Left kidney (tissue), 2 donors: ENCODE results near the gene UNC5B. TPM values are rescaled to one million over a fixed set of nuclear protein-coding genes. Genes with fewer than 3 reads are reported as not detected.
A peak's percentile ranks its signal among the peaks of the same experiment; 100 is the strongest.
"Not testable (repeated sequence)": the region's sequence is repeated elsewhere in the genome, so short reads cannot be mapped to it uniquely, and the experiment has no call there.

Experiments
- DNase-seq: peaks from one replicate; pipeline ENCODE4 v3.0.0-alpha.2; 2013
- polyA plus RNA-seq: library from polyadenylated mRNA; unstranded; fragments of 120-200 nt; gene quantifications from one replicate; pipeline ENCODE4 v1.2.1, GENCODE V29; 2013; ENCODE audit not compliant: insufficient read length

UNC5B gene
- polyA plus RNA-seq, 1 donor: 45.4 TPM

DNA sequence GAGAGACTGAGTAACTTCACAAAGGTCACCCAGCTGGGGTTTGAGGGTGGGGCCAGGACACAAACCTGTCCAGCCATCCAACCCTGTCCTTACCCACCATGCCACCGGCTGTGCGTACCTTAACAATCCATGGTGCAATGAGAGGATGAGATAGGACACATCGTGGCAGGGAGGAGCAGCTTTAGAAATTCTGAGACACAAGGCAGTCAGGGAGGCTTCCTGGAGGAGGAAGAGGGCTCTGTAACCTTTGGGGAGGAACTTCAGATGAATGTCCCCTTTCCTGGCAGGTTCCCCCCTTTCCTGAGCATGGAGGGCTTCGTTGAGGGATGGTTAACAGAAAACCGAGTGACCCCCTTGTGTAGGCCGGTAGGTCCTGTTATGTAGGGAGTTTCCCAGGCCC is 71.0 kb downstream of the UNC5B start:
- no peak for DNase-seq

DNA sequence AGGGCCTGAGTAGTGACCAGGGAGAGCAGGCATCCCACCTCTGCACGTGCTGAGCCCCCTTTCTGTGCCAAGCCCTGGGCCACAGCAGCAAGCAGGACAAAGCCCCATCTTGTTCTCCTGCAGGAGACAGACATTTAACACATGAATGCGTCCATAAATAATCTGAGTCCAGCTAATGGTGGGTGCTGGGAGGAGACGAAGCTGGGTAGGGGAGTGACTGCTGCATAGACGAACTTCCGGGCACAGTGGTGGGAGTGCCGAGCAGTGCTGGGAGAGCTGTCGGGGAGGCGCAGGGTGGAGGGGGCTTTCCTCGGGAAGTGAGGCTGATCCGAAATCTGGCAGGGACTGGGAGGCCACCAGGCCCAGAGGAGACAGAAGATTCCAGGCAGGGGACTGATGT is 71.5 kb downstream of the UNC5B start:
- no peak for DNase-seq

DNA sequence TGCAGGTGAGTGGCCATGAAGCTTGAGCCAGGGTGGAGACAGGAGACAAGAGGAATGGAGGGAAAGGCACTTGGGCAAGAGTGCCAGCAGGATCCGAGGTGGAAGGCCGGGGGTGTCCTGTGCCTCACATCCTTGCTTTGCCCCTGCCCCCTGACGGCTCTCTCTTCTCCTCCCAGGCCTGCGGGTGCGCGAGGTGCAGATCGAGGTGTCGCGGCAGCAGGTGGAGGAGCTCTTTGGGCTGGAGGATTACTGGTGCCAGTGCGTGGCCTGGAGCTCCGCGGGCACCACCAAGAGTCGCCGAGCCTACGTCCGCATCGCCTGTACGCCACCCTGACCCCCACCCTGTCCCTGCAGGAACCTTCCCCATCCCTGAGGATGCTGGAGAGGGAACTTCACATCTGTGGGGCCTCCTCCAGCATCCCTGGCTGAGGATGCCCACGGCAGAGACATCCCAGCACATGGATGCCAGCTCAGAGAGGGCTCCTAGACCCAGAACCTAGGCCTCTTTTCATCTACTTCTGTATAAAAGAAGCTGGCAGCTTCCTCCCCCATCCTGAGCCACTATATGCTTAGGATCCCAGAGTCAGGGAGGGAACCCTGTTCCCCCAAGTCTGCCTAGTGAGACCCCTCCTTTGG is 72.3 kb downstream of the UNC5B start:
- DNase-seq: no peak

DNA sequence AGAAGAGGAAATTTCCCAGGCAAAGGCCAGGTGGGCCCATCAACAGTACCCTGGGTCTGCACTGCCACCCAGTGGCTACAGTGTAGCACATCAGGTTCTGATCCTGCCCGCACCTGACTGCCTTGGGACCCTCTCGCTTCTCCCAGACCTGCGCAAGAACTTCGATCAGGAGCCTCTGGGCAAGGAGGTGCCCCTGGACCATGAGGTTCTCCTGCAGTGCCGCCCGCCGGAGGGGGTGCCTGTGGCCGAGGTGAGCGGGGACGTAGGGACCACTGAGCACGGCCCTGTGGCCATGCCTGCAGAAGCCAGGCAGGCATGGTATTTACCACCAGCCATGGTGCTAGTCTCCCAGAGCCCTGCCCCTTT is 72.8 kb downstream of the UNC5B start:
- peak; percentile 55 for DNase-seq

DNA sequence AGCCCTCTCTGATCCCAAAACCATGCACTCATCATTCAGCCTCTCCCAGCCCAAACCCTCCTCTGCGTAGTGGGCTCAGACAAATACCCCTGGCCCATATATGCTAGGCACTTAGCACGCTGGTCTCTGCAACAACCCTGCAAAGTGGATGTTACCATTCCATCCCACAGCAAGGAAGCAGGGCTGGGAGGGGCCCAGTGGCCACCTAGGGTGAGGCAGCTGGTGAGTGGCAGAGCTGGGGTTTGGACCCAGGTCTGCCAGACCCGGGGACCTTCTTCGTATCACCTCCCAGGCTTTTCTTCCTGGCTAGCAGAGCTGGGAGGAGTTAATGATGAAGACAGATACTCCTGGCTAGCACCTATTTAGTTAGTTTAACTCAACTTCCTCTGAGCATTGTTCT is 73.6 kb downstream of the UNC5B start:
- DNase-seq: no peak

DNA sequence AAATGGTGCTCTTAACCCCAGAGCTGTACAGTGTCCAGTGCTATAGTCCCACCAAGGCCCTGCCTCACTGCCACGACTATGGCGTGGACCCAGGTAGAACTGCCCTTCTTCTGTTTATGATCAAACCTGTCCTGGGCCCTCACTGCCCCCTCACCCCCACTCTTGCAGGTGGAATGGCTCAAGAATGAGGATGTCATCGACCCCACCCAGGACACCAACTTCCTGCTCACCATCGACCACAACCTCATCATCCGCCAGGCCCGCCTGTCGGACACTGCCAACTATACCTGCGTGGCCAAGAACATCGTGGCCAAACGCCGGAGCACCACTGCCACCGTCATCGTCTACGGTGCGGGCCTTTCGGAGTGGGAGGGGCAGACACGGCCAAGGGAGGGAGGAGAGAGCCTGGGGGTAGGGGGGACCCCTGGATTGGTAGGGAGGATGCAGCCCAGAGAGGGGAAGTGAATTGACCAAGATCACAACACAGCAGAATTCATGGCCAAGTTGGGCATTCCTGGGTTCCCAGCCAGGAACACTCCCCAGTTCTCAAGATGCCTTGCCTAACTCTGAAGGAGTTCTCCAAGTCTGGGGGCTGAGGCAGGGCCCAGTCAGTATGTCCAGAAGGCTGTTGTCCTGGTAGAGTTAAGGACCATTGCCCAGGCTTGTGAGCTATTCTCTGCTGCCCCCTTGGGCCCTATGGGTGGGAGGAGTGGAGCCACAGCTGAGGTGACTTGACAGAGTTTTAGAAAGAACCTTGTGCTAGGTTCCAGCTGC is 74.3 kb downstream of the UNC5B start:
- no peak for DNase-seq

DNA sequence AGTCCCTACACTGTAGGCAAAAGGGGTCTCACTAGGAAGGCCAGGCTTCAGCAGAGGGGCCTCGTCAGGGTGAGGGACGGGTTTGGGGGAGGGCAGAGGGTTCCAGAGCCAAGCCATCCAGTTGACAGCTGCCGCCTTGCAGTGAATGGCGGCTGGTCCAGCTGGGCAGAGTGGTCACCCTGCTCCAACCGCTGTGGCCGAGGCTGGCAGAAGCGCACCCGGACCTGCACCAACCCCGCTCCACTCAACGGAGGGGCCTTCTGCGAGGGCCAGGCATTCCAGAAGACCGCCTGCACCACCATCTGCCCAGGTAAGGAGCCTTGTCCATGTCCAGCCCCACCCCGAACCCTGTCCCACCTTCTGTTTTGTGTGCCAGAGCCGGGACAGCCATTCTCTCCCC is 75.1 kb downstream of the UNC5B start:
- DNase-seq: no peak

DNA sequence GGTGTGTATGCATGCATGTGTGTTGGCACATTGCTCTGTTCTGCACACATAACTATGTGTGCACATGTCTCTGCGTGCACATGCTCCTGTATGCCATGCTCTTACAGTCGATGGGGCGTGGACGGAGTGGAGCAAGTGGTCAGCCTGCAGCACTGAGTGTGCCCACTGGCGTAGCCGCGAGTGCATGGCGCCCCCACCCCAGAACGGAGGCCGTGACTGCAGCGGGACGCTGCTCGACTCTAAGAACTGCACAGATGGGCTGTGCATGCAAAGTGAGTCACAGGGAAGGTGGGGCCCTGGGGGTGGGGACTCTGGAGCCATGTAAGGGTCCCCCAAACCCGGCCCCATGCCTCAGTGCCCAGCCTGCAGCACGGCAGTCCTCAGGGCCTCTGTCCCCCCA is 76.1 kb downstream of the UNC5B start:
- no peak for DNase-seq

DNA sequence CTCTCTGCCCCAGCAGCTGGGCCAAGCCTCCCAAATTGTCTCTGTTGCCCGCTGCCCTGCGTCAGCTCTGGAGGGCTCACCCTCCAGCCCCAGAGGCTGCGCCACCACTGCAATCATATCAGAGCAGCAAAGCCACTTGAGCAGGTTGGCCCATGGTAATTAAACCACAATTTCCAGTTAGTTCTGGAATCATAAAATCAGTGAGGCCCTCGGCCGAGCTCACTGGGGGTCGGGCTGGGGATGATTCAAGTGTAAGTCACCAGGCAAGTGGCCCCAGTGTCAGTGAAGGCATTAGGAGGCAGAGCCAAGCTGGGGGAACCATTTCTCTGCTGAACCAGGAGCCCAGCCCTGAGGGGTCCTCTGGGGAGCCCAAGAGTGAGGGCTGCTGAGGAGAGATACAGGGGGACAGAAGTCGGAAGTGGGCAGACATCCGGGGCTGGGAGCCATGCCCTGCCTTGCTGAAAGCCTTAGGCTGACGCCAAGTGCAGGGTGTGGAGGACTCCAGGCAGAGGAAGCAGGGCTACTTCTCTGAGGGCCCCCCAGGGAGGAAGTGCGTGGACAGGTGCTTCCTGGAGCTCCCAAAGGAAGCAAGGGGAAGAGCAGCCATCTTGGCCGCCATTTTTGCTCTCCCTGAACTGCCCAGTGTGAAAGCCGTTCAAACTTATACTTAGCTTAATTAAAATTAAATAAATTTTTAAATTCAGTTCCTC is 77.2 kb downstream of the UNC5B start:
- no peak for DNase-seq

DNA sequence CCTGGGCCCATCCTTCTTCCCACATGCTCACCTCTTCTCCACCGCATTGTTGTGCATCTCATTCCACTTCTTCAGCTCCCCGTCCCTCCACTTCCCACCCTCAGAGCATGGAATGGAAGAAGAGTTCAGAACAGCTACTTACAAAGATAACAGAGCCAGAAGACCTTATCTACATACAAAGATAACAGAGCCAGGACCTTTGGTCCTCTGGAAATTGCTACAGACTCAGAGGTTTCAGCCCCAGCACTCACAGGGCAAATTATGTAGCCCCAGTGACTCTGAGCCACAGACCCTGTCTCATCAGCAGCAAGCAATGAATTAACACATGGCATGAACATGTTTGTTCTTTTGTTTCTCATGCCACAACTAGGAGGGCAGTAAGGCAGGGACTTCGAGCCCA is 78.0 kb downstream of the UNC5B start:
- no peak for DNase-seq

DNA sequence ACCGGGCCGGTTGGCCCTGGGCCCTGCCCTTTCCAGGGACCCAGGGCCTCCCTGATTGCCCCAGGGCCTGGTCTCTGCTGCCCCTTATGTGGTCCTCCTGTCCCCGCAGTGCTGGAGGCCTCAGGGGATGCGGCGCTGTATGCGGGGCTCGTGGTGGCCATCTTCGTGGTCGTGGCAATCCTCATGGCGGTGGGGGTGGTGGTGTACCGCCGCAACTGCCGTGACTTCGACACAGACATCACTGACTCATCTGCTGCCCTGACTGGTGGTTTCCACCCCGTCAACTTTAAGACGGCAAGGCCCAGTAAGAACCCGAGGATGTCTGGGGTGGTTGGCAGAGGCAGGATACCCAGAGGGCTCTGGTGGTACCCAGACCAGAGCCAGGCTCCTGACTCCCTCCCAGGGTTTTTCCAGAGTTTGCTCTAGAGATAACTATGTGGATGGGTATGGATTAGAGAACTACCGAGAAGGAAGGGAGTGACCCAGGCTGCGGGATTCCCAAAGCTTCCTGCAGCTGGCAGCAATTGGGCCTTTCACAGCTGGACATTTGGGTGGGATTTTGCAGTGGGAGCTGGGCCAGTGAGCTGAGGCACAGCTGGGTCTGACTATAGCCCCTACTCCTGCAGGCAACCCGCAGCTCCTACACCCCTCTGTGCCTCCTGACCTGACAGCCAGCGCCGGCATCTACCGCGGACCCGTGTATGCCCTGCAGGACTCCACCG is 78.6 kb downstream of the UNC5B start:
- no peak for DNase-seq

DNA sequence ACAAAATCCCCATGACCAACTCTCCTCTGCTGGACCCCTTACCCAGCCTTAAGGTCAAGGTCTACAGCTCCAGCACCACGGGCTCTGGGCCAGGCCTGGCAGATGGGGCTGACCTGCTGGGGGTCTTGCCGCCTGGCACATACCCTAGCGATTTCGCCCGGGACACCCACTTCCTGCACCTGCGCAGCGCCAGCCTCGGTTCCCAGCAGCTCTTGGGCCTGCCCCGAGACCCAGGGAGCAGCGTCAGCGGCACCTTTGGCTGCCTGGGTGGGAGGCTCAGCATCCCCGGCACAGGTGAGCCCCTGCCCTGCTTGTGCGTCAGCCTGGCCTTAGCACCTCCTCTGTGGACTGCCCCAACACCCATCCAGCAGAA is 79.1 kb downstream of the UNC5B start:
- DNase-seq: no peak

DNA sequence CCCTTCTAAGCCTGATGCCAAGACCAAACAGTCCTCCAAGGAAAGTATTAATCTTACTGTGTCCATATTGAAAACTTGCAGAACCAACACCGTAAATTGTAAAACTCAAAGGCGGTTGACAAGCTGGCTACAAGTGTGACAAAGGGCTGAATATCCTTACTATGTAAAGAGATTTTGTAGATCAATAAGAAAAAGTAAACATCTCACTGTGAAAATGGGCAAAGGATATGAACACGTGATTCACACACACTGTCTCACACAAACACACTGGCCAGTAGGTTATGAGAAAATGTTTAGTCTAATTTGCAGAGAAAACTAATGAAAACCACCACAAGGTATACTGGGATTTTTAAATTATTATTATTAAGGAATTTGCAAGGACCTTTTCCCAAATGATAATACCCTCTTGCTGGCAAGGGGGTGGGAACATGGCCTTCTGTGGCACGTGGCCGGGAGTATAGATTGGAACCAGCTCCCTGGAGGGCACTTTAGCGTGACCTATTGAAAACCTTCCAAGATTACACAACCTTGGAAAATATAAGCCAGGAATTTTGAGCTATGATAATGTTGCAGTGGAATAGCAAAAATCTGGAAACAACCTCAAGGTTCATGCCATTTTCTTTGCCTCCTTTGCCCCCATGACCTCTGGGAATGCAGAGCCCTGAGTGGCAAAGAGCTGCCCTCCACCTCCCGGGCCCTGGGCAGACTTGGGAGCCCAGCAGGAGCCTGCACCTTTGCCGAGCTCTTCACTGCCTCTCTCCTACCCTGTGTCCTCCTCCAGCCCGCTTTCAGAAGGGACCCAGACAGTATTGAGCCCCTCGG is 80.5 kb downstream of the UNC5B start:
- no peak for DNase-seq

DNA sequence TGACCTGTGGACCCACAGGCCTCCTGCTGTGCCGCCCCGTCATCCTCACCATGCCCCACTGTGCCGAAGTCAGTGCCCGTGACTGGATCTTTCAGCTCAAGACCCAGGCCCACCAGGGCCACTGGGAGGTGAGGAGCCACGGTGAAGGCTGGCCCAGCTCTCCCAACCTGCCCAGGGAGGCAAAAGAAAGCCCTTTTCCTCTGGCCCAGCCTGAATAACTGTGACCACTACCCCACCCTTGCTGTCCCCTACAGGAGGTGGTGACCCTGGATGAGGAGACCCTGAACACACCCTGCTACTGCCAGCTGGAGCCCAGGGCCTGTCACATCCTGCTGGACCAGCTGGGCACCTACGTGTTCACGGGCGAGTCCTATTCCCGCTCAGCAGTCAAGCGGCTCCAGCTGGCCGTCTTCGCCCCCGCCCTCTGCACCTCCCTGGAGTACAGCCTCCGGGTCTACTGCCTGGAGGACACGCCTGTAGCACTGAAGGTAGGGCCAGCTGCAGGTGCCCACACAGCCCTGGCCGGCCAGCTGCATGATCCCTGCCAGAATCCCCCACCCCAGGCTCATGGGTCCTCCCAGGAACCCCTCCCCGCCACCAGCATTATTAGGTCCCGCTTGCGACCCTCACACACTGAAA is 81.2 kb downstream of the UNC5B start:
- DNase-seq: no peak

DNA sequence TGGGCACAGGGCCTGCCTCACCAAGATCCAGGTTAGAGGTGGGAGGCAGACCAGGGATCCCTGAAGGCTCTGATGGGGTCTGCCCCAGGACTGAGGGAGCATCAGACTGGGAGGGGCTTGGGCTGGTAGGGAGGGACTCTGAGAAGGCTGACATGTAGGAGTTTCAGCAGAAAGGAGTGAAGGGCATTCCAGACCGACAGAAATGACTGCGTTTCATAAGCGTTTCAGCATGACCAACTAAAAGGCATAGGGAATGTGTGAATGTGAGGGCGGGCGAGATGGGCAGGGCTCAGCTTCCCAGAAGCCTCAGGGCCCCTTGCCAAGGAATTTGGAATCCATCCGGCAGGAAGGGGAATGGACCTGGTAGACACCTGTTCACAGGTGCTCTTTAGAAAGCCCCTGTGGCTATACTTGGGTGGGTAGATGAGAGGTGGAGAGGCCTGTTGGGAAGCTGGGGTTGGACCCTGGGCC is 81.8 kb downstream of the UNC5B start:
- DNase-seq: no peak

DNA sequence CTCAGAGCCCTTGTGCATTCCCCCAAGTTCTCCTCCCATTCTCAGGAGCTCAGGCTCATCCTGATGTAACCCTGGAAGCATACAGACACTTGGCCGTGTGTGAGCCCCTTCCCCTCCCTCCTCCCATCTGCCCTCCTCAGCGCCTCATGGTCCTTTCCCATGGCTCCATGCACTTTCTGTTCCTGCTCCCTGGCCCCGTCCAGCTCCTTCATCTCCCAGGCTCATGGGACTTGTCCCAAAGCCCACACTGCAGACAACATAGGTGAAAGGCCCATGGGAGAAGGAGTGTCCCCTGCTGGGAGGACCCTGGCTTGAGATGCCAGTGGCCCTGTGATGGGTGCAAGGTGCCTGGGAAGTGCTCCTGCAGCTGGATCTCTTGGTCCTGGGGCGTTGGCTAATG is 82.5 kb downstream of the UNC5B start:
- no peak for DNase-seq

DNA sequence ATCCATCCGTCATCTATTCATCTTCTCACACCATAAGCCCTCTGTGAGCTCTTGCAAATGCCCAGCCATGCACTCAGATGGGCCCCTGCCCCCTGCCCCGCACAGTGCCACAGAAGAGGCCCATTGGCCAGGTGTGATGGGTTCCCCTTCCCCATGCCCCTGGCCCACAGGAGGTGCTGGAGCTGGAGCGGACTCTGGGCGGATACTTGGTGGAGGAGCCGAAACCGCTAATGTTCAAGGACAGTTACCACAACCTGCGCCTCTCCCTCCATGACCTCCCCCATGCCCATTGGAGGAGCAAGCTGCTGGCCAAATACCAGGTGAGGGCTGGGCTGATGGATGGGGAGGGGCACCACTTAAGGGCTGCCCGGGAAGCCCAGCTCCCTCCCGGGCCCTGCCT is 83.3 kb downstream of the UNC5B start:
- DNase-seq: no peak

DNA sequence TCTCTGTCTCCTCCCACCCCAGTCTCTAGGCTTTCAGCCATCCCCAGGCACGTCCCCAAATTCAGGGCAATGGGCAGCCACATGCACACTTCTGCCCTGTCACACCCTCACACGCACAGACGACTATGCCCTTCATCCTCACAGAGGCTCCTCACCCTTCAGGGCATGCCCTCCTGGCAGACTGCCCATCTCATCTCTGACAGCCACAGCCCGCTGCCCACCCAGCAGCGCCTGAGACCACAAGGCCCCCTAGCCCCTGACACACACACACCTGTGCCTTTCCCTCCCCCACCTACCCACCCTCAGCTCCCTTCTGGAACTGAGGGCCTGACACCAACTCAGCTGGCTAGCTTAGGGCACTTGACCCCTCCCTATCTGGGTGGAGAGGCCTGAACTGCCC is 83.7 kb downstream of the UNC5B start:
- DNase-seq: no peak

DNA sequence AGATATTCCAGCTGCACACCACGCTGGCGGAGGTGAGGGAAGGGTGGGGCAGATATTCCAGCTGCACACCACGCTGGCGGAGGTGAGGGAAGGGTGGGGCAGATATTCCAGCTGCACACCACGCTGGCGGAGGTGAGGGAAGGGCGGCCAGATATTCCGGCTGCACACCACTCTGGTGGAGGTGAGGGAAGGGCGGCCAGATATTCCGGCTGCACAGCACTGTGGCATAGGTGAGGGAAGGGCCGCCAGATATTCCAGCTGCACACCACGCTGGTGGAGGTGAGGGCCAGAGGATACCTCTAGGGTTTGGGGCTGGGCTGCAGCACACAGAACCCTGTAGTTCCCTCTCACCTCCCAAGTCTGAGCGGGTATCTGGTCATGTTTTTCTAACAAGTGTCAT is 84.4 kb downstream of the UNC5B start:
- not testable (repeated sequence) for DNase-seq

DNA sequence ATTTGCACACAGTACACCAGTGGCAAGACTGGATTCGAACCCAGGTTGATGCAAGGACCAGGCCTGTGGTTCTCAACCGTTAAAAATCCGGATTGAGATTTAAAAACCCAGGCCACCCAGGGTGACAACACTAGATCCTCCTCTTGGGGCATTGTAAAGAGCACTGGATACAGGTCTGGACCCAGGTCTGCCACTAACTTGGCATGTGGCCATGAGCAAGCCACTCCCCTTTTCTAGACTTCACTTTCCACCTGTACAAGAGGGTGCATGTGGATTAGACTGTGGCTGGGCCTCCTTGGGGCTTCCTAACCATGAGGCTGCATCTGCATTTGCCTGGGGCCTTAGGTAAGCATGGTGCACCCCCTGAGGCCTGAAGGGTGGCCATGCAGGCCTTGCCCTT is 85.0 kb downstream of the UNC5B start:
- no peak for DNase-seq

DNA sequence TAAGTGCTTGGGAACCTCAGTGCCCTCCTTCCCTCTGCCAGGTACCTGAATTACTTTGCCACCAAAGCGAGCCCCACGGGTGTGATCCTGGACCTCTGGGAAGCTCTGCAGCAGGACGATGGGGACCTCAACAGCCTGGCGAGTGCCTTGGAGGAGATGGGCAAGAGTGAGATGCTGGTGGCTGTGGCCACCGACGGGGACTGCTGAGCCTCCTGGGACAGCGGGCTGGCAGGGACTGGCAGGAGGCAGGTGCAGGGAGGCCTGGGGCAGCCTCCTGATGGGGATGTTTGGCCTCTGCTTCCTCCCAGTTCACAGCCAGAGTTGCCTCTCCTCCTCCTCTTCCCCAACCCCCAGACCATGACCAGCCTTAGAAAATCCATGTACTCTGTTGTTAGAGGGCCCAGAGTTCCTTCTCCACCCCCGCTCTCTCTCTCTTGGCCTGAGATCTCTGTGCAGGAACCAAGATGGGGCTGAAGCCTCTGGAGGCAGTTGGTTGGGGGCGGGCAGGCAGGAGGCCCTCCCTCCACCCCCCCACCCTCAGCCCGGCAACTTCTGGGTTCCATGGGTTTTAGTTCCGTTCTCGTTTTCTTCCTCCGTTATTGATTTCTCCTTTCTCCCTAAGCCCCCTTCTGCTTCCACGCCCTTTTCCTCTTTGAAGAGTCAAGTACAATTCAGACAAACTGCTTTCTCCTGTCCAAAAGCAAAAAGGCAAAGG is 86.9 kb downstream of the UNC5B start:
- no peak for DNase-seq
